M059J (cell line): ENCODE data around the gene SELP. TPM values are rescaled to one million over a fixed set of nuclear protein-coding genes. Genes with fewer than 3 reads are reported as not detected.

Experiments used
- DNase-seq: peaks from one replicate; pipeline ENCODE4 v3.0.0-alpha.2; 2012; ENCODE audit warnings: low read depth
- total RNA-seq: library from RNA; depleted of rRNA; stranded (reverse); fragments of >200 nt; shearing (Covaris generic); gene quantifications from 2 replicates; pipeline ENCODE4 v1.2.3, GENCODE V29; 2014

The SELP gene
- total RNA-seq, 1 experiment from 2014 or later, result not detected

DNA sequence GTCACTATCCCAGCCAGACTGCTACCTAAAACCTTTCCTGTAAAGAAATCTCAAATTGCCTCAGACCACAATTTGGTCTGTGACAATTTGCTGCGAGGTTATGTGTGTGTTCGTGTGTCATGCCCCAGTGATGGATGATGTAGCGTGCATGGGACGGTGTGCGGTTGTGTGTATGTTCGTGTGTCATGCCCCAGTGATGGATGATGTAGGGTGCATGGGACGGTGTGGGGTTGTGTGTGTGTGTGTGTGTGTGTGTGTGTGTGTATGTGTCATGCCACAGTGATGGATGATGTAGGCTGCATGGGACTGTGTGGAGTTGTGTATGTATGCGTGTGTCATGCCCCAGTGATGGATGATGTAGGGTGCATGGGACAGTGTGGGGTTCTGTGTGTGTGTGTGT, 9.4 kb downstream of the SELP start:
- DNase-seq, result no peak

GRCh38 chr1:169618367-169618766, 11.6 kb downstream of the SELP start:
- DNase-seq, result no peak

DNA sequence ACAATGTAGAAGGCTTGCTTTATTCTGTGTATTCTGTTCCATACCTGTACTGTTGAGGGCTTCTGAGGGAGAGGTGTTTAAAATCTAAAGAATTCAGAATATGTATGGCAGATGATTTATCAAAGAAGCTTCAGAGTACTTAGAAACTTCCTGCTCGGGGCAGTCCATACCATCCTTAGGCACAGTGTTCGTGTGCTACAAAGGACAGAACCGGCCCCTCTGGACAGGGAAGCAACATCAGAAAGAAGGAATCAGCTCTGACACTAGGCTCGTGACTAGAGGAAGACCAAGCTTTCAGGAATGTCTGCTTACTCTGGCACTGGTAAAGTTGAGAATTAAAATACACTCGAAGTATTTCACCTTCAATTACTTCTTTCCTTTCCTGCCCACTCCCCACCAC, 14.1 kb downstream of the SELP start:
- DNase-seq, result no peak

GRCh38 chr1:169610858-169611257, 19.1 kb downstream of the SELP start:
- no peak for DNase-seq

- no peak for DNase-seq
Measured at GRCh38 chr1:169610108-169610507, 19.8 kb downstream of the SELP start.

- no peak for DNase-seq
Measured at GRCh38 chr1:169608226-169608625, 21.7 kb downstream of the SELP start.

GRCh38 chr1:169604781-169605560, 25.0 kb downstream of the SELP start:
- no peak for DNase-seq

DNA sequence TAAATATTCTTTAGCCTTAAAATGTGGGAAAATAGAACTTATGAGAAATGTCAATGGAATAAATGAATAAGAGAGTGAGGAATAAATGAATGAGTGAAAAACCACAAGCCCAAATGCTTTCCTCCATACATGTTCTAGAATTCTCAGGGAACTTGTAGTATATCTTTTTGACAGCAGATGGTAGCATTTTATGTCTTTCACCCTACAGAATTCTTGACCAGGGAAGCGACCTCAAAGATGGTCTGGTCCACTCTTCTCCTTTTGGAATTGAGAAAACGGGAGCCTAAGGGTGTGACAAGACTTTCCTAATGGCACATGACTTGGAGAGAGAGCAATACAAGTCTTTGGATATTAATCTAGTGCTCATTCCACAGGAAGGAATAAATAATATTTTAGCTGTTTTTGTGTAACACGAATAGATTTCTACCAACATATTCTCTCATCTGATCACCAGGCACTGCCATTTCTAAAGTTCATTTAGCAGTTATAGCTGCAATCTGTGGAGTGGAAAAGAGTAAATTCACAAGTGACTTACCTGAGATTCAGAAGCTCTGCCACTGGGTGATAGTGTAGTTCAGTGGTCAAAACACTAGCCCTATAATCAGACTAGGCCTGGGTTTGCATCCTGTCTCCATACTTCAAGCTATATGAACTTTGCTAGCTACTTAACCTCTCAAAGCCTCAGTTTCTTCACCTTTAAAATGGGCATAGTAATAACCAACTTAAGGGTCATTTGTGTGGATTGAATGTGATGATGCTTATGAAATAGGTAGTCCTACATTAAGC, 28.6 kb downstream of the SELP start:
- peak; percentile 39 for DNase-seq

- DNase-seq, result peak; percentile 24
Measured at GRCh38 chr1:169595764-169596711, 33.9 kb downstream of the SELP start.

GRCh38 chr1:169594391-169594790, 35.5 kb downstream of the SELP start:
- no peak for DNase-seq

DNA sequence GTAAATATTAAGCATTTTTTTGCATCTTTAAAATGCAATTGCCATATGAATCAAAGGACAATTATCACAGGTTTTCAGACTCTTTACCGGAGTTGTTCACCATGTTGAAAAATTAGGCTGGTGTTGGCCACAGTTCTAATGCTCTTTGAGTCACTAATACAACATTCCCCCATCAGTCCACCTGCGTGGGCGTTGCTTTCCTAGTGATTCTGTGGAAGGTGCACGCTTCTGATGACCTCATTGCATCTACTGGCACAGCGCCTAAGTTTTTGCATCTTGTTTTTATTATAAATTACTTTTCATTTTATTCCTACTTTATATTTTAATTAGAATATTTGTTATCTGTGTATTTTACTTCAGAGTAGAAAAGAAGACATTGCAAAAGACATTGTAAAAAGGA, 39.0 kb downstream of the SELP start:
- DNase-seq, result no peak

- no peak for DNase-seq
Measured at GRCh38 chr1:169588785-169589485, 41.0 kb downstream of the SELP start.

GRCh38 chr1:169588112-169588511, 41.8 kb downstream of the SELP start:
- no peak for DNase-seq

DNA sequence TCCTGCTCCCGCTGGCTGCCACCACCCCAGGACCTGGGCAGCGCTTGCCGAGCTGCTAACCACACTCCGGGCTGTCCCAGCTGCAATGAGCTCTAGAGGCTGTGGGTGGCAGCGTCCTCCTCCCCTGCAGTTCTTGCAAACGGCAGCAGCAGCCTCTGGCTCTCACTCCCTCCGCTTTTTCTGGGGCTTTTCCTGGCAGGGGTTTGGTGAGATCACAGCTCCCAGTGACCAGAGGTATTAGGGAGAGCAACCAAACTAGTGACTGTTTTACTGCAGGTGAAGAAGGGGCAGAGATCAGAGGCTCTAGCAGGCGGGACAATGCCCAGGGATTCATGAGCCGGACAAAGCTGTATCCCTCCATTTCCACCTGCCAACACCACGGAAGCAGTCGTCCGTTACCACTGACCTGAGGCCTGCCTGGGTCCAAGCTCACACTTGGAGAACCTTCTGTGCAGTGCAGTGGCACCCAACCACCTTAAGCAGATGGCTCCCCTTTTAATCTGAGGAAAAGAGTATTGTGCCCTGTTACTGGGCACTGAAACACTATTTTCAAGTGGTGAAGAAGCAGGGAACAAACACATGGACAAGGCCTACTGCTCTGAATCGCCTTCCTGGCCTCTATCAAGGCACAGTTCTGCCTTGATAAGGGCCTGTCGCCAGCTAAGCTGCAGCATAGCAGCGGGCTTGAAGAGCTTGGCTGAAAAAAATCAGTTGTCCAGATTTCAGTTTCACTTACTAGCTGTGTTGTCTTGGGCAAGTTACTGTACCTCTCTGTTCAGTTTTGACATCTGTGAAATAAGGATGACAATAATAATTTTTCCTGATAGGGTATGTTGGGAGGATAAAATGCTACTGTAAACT, 43.3 kb downstream of the SELP start, which contains the start of gene F5:
TSS of gene F5 (minus strand) at position 87 of the 861 bp plus-strand sequence. CDS start 95 bp downstream, outside the sequence.
- DNase-seq, result peak; percentile 69

- no peak for DNase-seq
Measured at GRCh38 chr1:169586067-169586394, 43.9 kb downstream of the SELP start.

- no peak for DNase-seq
Measured at GRCh38 chr1:169585181-169585580, 44.7 kb downstream of the SELP start.

GRCh38 chr1:169584483-169585144, 45.3 kb downstream of the SELP start:
- peak; percentile 3 for DNase-seq

DNA sequence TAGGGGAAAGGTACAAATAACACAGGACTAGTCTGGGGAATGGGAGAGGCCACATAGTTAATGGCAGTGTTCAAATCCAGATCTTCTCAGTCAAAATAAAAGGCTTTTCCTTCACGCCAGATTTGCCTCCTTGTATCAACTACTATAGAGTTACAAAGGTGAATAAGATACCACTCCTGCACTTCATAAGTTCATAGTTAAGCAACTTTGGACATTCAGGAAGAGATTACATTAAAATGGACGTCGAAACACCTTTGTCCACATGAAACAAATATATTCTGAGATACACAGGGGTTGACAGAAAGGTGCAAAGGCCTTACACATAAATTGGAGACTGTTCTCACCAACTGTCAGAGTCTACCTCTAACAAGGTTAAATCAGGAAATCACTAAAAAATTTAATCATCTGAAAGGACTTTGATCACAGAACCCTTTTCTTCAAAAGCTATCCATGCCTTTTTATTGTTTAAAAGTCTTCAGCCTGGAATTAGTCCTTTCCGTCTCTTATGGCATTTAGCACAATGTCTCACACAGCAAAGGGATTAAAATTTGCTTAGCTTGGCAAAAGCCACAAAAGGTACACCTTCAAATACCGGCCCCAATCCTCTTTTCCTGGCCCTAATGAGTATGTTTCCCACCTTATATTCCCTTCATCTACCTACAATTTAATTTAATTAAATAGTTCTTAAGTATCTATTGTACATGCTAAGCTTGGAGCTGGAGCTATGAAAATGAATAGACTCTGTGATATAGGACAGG, 51.8 kb downstream of the SELP start:
- DNase-seq, result no peak

GRCh38 chr1:169576935-169577331, 53.0 kb downstream of the SELP start:
- DNase-seq, result no peak
